RWPE2 (cell line): ENCODE results near the gene ACOX3.

Experiments
- ATAC-seq: fragments of 200-7000 bp; cut with Tn5 transposase; 3 replicates; pipeline ENCODE4 v1.9.1; 2021; ENCODE audit warnings: low read depth
- DNase-seq: peaks from one replicate; pipeline ENCODE4 v3.0.0-alpha.2; 2020; ENCODE audit warnings: low spot score
- H3K27ac ChIP-seq: fragments of 450-650 bp; 2 replicates; pipeline ENCODE4 v1.5.1; 2017; ENCODE audit warnings: mild to moderate bottlenecking; ENCODE audit not compliant: poor library complexity, severe bottlenecking
- H3K27me3 ChIP-seq: fragments of 250-450 bp; sonication (Bioruptor Pico); 2 replicates; pipeline ENCODE4 v1.5.1; 2021; ENCODE audit warnings: mild to moderate bottlenecking, moderate library complexity; ENCODE audit not compliant: insufficient read depth, poor library complexity, severe bottlenecking
- H3K36me3 ChIP-seq: fragments of 250-450 bp; sonication (Bioruptor Pico); 2 replicates; pipeline ENCODE4 v1.5.1; 2020; ENCODE audit warnings: low read depth, mild to moderate bottlenecking, moderate library complexity
- H3K4me1 ChIP-seq: fragments of 250-450 bp; sonication (Bioruptor Pico); 2 replicates; pipeline ENCODE4 v1.5.1; 2021; ENCODE audit warnings: mild to moderate bottlenecking, moderate library complexity; ENCODE audit not compliant: insufficient read depth, poor library complexity, severe bottlenecking
- H3K4me3 ChIP-seq: fragments of 250-450 bp; sonication (Bioruptor Pico); 2 replicates; pipeline ENCODE4 v1.5.1; 2021; ENCODE audit warnings: mild to moderate bottlenecking, moderate library complexity; ENCODE audit not compliant: severe bottlenecking
- H3K9me3 ChIP-seq: fragments of 250-450 bp; sonication (Bioruptor Pico); 2 replicates; pipeline ENCODE4 v1.5.1; 2021; ENCODE audit warnings: mild to moderate bottlenecking, moderate library complexity; ENCODE audit not compliant: severe bottlenecking
- TF ChIP-seq, protein P1 (sequence below): fragments of 450-650 bp; IDR thresholded peaks from one replicate; pipeline ENCODE4 v1.5.1; 2017; ENCODE audit warnings: mild to moderate bottlenecking, moderate library complexity; ENCODE audit not compliant: poor library complexity, severe bottlenecking

ACOX3 gene

DNA sequence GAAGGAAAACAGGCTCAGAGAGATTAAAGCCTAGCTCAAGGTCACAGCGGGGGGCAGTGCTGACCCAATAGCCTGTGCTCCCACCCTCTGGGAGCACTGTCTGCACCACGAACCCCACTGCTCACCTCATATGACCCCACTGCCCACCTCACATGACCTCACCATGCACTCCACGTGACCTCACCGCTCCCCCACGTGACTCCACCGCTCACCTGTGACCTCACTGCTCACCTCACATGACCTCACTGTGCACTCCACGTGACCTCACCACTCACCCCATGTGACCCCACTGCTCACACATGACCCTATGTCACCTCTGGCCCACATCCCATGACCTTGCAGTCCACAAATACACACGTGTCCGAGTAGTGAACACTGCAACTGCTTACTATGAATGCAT is 55.4 kb downstream of the ACOX3 start:
- TF ChIP-seq, protein P1, sequence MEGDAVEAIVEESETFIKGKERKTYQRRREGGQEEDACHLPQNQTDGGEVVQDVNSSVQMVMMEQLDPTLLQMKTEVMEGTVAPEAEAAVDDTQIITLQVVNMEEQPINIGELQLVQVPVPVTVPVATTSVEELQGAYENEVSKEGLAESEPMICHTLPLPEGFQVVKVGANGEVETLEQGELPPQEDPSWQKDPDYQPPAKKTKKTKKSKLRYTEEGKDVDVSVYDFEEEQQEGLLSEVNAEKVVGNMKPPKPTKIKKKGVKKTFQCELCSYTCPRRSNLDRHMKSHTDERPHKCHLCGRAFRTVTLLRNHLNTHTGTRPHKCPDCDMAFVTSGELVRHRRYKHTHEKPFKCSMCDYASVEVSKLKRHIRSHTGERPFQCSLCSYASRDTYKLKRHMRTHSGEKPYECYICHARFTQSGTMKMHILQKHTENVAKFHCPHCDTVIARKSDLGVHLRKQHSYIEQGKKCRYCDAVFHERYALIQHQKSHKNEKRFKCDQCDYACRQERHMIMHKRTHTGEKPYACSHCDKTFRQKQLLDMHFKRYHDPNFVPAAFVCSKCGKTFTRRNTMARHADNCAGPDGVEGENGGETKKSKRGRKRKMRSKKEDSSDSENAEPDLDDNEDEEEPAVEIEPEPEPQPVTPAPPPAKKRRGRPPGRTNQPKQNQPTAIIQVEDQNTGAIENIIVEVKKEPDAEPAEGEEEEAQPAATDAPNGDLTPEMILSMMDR: no peak

DNA sequence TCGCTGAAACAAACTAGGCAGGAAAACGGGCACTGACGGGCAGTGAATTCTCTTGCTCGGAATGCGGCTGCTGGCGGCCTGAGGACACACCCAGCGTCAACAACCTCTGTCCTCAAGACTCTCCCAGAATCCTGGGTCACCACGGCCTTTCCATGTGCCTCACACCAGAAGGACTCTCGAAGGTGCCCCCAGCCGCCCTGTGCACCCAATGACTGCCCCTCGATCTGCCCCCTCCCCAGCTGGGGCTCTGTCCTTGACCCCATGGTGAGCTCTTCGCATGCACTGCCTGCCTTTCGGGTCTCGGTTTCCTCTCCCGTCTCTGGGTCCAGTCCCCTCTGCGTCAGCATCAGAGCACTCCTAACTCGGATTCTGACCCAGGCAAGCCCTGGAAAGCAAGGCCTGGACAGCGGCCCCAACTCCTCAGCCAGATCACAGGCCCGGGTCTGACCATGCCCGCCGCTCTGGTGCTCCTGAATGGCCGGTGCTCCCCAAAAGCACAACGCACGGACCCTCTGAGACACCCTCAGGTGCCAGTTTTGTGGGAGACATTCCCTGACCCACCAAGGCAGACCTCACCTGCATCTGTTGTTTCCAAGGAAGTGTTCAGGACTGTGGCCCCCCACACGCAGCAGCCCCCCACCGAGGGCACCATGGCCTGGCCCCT is 56.0 kb downstream of the ACOX3 start:
- Histone ChIP-seq H3K27me3 (no peaks in the 10 kb centered on the region), H3K9me3 (no peaks in the 10 kb centered on the region), H3K4me3 (no peak overlapping the region), H3K36me3 (no peaks in the 10 kb centered on the region), H3K27ac (no peak overlapping the region), H3K4me1 (peaks cover 4% of the 10 kb centered on the region)
- ATAC-seq (no peak), DNase-seq (peak; percentile 38)
- TF ChIP-seq, protein P1: no peak

More for the DNA sequence above, 55.4 kb downstream of the ACOX3 start:
- Histone ChIP-seq H3K4me1 (peaks cover 4% of the 10 kb centered on the region), H3K4me3 (no peak overlapping the region), H3K27ac (no peak overlapping the region), H3K9me3 (no peaks in the 10 kb centered on the region), H3K27me3 (no peaks in the 10 kb centered on the region), H3K36me3 (no peaks in the 10 kb centered on the region)
- DNase-seq: peak; percentile 39
- ATAC-seq: no peak

DNA sequence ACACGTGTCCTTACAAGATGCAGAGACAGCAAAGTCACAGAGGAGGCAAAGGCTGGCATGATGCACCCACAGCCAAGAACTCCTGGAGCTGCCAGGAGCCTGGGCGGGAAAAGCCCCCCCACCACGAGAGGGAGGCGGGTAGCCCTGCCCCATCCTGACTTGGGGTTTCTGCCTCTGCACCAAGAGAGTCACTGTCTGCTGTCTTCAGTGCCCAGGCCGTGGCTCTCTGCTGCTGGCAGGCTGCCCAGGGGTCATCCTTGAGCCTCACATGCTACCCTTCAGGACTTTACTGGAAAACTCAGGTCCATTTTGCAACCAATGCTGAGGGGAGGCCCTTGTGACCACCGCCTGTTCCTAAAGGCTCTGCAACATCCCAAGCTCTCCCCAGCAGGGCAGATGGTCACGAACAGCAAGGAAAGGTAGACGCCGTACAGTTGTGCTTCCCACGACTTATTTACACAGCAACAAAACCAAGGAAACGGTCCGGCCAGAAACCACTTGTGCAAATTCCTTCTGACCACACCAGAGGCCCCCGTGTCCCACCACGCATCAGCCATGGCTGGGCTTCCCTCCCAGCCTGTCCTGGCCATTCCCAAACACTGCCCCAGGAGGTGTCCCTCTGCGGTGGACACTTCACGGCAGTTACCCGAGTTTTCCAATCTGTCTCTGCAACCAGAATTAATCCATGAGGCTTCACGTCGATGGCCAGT is 56.9 kb downstream of the ACOX3 start:
- ATAC-seq (no peak), DNase-seq (peak; percentile 41)
- H3K9me3 ChIP-seq: no peaks in the 10 kb centered on the region

GRCh38 chr4:8383016-8383415 is 57.5 kb downstream of the ACOX3 start:
- ATAC-seq (no peak), DNase-seq (no peak)
- Histone ChIP-seq H3K27ac (no peak overlapping the region), H3K4me1 (peaks cover 2% of the 10 kb centered on the region), H3K4me3 (no peak overlapping the region), H3K36me3 (no peaks in the 10 kb centered on the region), H3K9me3 (no peaks in the 10 kb centered on the region), H3K27me3 (no peaks in the 10 kb centered on the region)
- TF ChIP-seq, protein P1: no peak

More for the DNA sequence above, 56.9 kb downstream of the ACOX3 start:
- H3K4me1 ChIP-seq: peaks cover 4% of the 10 kb centered on the region
- no peaks in the 10 kb centered on the region for H3K36me3 ChIP-seq
- no peak overlapping the region for H3K4me3 ChIP-seq
- TF ChIP-seq, protein P1: no peak
- H3K27ac ChIP-seq: no peak overlapping the region
- H3K27me3 ChIP-seq: no peaks in the 10 kb centered on the region
